CD4-positive, alpha-beta T cell treated with Interleukin-17A for 1 hour (primary cell): ENCODE results near the gene GPANK1.
A peak's percentile ranks its signal among the peaks of the same experiment; 100 is the strongest.

Experiments
- DNase-seq: peaks from one replicate; pipeline ENCODE4 v3.0.0-alpha.2; 2020

The GPANK1 gene

DNA sequence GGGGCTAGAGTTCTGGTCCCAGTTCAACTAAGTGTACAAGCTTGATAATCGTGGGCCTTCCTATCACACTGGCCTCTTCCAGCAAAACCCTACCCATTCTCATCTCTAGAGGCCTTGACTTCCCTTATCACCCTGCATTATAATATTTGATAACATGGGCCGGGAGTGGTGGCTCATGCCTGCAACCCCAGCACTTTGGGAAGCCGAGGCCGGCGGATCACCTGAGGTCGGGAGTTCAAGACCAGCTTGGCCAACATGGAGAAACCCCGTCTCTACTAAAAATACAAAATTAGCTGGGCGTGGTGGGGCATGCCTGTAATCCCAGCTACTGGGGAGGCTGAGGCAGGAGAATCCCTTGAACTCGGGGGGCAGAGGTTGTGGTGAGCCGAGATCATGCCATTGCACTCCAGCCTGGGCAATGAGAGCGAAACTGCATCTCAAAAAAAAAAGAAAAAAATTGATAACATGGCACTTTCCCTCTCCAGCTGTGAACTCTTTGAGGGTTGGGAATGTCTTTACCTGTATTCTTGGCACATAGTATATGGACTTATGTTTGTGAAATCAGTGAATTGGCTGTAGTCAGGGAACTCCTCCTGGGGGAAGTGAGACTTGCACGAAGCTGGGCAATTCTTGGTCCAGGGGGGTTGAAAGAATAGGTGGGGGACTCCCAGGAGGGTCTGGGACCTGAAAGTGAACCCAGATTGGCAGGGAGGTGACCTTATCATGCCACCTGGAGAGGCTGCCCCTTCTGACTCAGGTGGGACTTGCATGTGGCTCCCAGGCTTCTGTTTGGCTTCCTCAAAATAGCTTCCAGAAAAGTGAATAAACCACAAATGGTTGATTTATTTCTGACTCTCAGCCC lies 3.3 kb downstream of the GPANK1 start:
- DNase-seq, result no peak

GRCh38 chr6:31660381-31661261 lies 4.2 kb downstream of the GPANK1 start, which contains the start of gene C6orf47:
C6orf47 (minus strand) TSS chr6:31660778; CDS start chr6:31659947, 831 bp downstream.
- DNase-seq, result peak; percentile 78

GRCh38 chr6:31659649-31660380 lies 5.0 kb downstream of the GPANK1 start:
- DNase-seq, result peak; percentile 39

- no peak for DNase-seq
These were observed 5.7 kb downstream of the GPANK1 start for GRCh38 chr6:31658983-31659648.

- no peak for DNase-seq
These were observed 6.6 kb downstream of the GPANK1 start for GRCh38 chr6:31658158-31658688.

DNA sequence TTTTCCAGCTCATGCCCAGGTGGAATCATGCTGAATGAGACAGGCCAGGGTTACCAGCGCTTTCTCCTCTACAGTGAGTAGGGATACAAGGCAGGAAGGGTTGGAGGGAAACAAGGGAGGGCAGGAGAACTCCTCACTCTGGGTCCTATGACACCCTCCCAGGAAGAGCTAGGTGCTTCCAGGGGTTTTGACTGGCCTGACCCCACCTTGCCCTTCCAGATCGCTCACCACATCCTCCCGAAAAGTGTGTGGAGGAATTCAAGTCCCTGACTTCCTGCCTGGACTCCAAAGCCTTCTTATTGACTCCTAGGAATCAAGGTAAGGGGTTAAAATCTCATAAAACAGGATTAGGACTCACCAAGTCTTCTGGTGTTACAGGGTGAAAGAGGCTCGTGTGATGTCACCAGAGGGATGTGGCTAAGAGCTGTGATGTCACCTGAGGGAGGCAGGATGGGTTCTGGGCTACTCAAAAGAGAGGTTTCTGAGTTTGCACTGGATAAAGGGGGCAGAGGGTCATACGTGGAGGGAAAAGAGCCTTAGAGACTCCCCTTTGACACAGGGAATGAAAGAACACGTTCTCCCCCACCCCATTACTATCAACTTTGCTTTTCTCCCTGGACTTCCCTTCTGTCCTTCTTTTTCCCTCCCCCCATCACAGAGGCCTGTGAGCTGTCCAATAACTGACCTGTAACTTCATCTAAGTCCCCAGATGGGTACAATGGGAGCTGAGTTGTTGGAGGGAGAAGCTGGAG lies 7.2 kb downstream of the GPANK1 start:
- DNase-seq, result peak; percentile 43

- DNase-seq, result no peak
These were observed 9.2 kb downstream of the GPANK1 start, which contains the start of gene APOM for GRCh38 chr6:31655349-31656237. APOM (plus strand) TSS chr6:31655894; CDS start chr6:31655967, 73 bp downstream.

- DNase-seq, result no peak
These were observed 10.0 kb downstream of the GPANK1 start for GRCh38 chr6:31654574-31655348.

- DNase-seq, result no peak
These were observed 11.7 kb downstream of the GPANK1 start for GRCh38 chr6:31652925-31653724.

DNA sequence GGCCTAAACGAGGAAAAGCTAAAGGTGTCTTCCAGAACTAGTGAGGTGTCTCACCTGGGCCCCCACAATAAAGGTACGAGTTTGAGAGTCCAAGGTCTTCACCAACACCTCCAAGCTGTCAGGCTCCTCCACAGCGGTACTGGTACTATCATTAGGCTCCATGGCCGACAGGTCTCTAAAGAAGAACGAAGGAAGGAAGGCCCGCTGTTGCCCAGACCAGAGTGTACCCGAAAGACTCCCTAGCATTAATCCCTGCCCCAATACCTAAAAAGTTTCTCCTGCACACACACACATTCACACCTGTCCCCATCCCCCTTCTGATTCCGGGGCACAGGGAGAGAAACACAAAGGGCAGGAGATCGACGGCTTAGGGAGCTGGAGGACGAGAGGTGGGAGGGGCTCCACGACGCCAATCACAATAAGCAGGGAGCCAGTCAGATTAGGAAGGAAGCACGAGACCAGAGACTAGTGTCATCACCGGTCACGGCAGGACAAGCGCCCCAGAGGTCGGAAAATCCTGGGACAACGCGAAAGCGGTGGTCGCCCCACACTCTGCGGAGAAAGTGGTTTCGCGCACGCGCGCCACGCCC lies 13.1 kb downstream of the GPANK1 start:
- DNase-seq, result no peak

GRCh38 chr6:31645325-31645724 lies 19.5 kb downstream of the GPANK1 start:
- DNase-seq, result no peak

GRCh38 chr6:31643818-31644454 lies 20.9 kb downstream of the GPANK1 start:
- DNase-seq, result no peak

GRCh38 chr6:31642798-31643570 lies 21.8 kb downstream of the GPANK1 start:
- no peak for DNase-seq

- DNase-seq, result no peak
These were observed 23.4 kb downstream of the GPANK1 start for GRCh38 chr6:31641370-31641769.

DNA sequence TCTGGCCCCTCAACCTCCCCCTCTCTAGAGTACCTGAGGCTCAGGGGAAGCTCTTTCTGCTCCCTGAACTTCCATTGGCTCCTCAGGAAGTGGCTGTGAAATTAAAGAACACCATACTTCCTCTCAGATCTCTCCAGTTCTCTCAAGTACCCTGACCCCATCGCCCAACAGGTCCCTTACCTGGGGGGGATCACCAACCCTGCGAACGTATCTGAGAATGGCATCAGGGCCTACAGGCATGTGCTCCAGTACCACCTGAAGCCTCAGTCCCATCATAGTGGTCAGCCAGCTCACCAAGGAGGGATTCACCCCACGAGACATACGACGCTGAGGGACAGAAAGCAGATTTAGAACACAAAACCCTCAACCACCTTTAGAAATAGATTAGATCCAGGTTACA lies 24.2 kb downstream of the GPANK1 start:
- no peak for DNase-seq

DNA sequence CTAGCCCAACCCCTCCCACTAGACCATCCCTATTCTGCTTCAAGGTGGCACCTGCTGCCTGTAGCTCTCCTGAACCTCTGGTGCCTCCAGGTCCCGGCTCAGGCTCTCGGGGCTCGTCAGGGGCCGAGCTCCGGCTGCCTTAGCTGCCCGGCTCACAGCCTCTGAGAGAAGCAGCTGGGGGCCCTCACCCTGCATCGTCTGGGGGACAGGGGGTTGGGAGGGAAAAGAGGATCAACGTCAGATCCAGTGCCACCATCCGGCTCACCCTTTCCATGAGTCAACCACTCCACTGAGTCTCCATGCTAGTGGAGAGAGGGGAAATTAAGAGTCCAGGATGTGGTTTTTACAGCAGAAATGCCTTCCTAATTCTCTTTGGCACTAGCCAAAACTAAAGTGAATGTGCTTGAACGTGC lies 25.3 kb downstream of the GPANK1 start:
- no peak for DNase-seq

GRCh38 chr6:31639043-31639442 lies 25.8 kb downstream of the GPANK1 start:
- DNase-seq, result no peak
